Testis (tissue), 2 donors: ENCODE measurements around the gene TMEM183A.

Experiments used
- CTCF ChIP-seq, 3 experiments: fragments of 450-650 bp in 2 of 3; fragments of 200-600 bp in 1 of 3; sonication (generic) in 1 of 3; IDR thresholded peaks; one replicate each; pipeline ENCODE4 v1.5.1; 2016 to 2019; ENCODE audit warnings: antibody characterized with exemption in 3 of 3, mild to moderate bottlenecking in 2 of 3, moderate library complexity in 1 of 3
- POLR2A ChIP-seq: fragments of 450-650 bp; IDR thresholded peaks from one replicate; pipeline ENCODE4 v1.6.1; 2017; ENCODE audit warnings: antibody characterized with exemption, mild to moderate bottlenecking, moderate library complexity

GRCh38 chr1:203002951-203003350 is 4.2 kb upstream of the TMEM183A start:
- TF ChIP-seq CTCF (IDR thresholded peaks at IDR 0.05) (no peak), POLR2A (no peak)
